Measurements from ENCODE around the gene NRSN1. TPM values are rescaled to one million over a fixed set of nuclear protein-coding genes. Genes with fewer than 3 reads are reported as not detected.

The NRSN1 gene
- total and polyA plus RNA-seq, 2 of the 13 experiments (the other 11 are each of a cell fraction or from before 2014, with no cell fraction given): not detected

GRCh38 chr6:24149836-24150235, 23.8 kb downstream of the NRSN1 start (continued):
- TF ChIP-seq ZNF350 (CRISPR knock-in tag; IDR thresholded peaks at IDR 0.05; ENCODE audit: borderline replicate concordance, low read depth) (no peak), HMG20A (CRISPR knock-in tag; IDR thresholded peaks at IDR 0.05; ENCODE audit: borderline replicate concordance) (peak; percentile 86), PCBP2 (optimal IDR thresholded peaks at IDR 0.05; ENCODE audit: low read depth, low read length, poor library complexity, severe bottlenecking) (no peak), PAF1 (CRISPR knock-in tag; IDR thresholded peaks at IDR 0.05) (no peak), ZNF816 (CRISPR knock-in tag; IDR thresholded peaks at IDR 0.05; ENCODE audit: borderline replicate concordance) (no peak), TFAP4 (IDR thresholded peaks at IDR 0.05; ENCODE audit: borderline replicate concordance, low read depth) (peak; percentile 60; the same call in 1 of the 2 replicates), ZNF639 (CRISPR knock-in tag; conservative IDR thresholded peaks at IDR 0.05) (no peak), THRA (CRISPR knock-in tag; IDR thresholded peaks at IDR 0.05; ENCODE audit: borderline replicate concordance) (no peak)

GRCh38 chr6:24152014-24152413, 26.0 kb downstream of the NRSN1 start:
- H2AFZ ChIP-seq (ENCODE audit: low read length): no peak overlapping the region
- intact Hi-C loops (cut with micrococcal nuclease; ENCODE audit: unreplicated experiment): no loop called here
- no peak overlapping the region for H3K9ac ChIP-seq (ENCODE audit: insufficient read depth, low read depth, low read length)
- ChIA-PET CTCF (ENCODE audit: low intra/inter-chr PET ratio, low total read pairs) (no interaction called here), POLR2A (interaction anchor here (0.7 kb wide), 1 partner anchor 156 kb away, joined by 4 read pairs; no protein-coding TSS in a partner anchor)
- BruUV-seq (replicated peaks): no TSS peak
- in situ Hi-C loops (cut with HindIII; ENCODE audit: extremely low pct_ligation_motif_present, low pct_unique_long_range_greater_than_20kb): no loop called here
- H3K4me1 ChIP-seq (ENCODE audit: insufficient read depth, low read length): peaks cover 36% of the 10 kb centered on the region
- H3K9me3 ChIP-seq (ENCODE audit: low read length): no peaks in the 10 kb centered on the region
- TF ChIP-seq ZNF564 (CRISPR knock-in tag; IDR thresholded peaks at IDR 0.05): peak; percentile 96
- TF ChIP-seq ZNF34 (CRISPR knock-in tag; IDR thresholded peaks at IDR 0.05; ENCODE audit: borderline replicate concordance): no peak
- H3K36me3 ChIP-seq (replicated peaks in 1 of 2; ENCODE audit: control insufficient read depth in 1 of 2, insufficient read depth in 2 of 2, low read length in 2 of 2): no peaks in the 10 kb centered on the region
- H3K27ac ChIP-seq (ENCODE audit: extremely low read length, insufficient read depth, low read length): no peak overlapping the region
- WGBS (ENCODE audit: low lambda C conversion rate): 93% methylated on average over 1 of the region's 1 CpG
- no peaks in the 10 kb centered on the region for H3K79me2 ChIP-seq (ENCODE audit: insufficient read depth, low read length)
- DNase-seq (ENCODE audit: low spot score): no peak
- no peaks in the 10 kb centered on the region for H3K27me3 ChIP-seq (ENCODE audit: control insufficient read depth in 1 of 2, insufficient read depth in 2 of 2, low read length in 2 of 2)
- FAIRE-seq: no peak
- no peak for ATAC-seq
- H4K20me1 ChIP-seq (ENCODE audit: insufficient read depth, low read length): no peaks in the 10 kb centered on the region
- H3K4me2 ChIP-seq (ENCODE audit: low read depth, low read length): no peak overlapping the region
- no peak overlapping the region for H3K4me3 ChIP-seq (replicated peaks in 1 of 3; ENCODE audit: insufficient read depth in 1 of 3, low read depth in 2 of 3, low read length in 3 of 3)
